Neural progenitor cell (in vitro differentiated cells): Measurements from ENCODE around the gene DSCAML1. TPM values are rescaled to one million over a fixed set of nuclear protein-coding genes. Genes with fewer than 3 reads are reported as not detected.

Experiments used
- DNase-seq: peaks from one replicate; pipeline ENCODE4 v3.0.0-alpha.2; 2016; ENCODE audit warnings: low spot score
- H2AFZ ChIP-seq: fragments of 200-600 bp; sonication (generic); replicated peaks from 2 replicates; pipeline ENCODE4 v1.6.1; 2016; ENCODE audit warnings: antibody characterized with exemption
- H3F3A ChIP-seq: fragments of 200-600 bp; sonication (generic); 2 replicates; pipeline ENCODE4 v1.6.1; 2016; ENCODE audit warnings: antibody characterized with exemption, low read depth
- H3K27ac ChIP-seq: fragments of 200-600 bp; sonication (generic); 2 replicates; pipeline ENCODE4 v1.5.1; 2016; ENCODE audit warnings: mild to moderate bottlenecking
- H3K27me3 ChIP-seq: fragments of 200-600 bp; sonication (generic); 2 replicates; pipeline ENCODE4 v1.6.1; 2016; ENCODE audit warnings: mild to moderate bottlenecking, moderate library complexity
- H3K36me3 ChIP-seq: fragments of 200-600 bp; sonication (generic); 2 replicates; pipeline ENCODE4 v1.5.1; 2016
- H3K4me1 ChIP-seq: fragments of 200-600 bp; sonication (generic); 2 replicates; pipeline ENCODE4 v1.6.1; 2016; ENCODE audit warnings: mixed run types
- H3K4me2 ChIP-seq: fragments of 200-600 bp; sonication (generic); 2 replicates; pipeline ENCODE4 v1.6.1; 2016
- H3K4me3 ChIP-seq: fragments of 200-600 bp; sonication (generic); 2 replicates; pipeline ENCODE4 v1.5.1; 2016
- H3K79me2 ChIP-seq: fragments of 200-600 bp; sonication (generic); 2 replicates; pipeline ENCODE4 v1.6.1; 2016; ENCODE audit warnings: low read depth
- H3K9ac ChIP-seq: fragments of 200-600 bp; sonication (generic); 2 replicates; pipeline ENCODE4 v1.6.1; 2016
- H3K9me3 ChIP-seq: fragments of 200-600 bp; sonication (generic); 2 replicates; pipeline ENCODE4 v1.5.1; 2016; ENCODE audit warnings: low read depth
- H4K20me1 ChIP-seq: fragments of 200-600 bp; sonication (generic); 2 replicates; pipeline ENCODE4 v1.6.1; 2016; ENCODE audit warnings: low read depth
- H3K27ac Mint-ChIP-seq: 3 replicates; pipeline ENCODE4 v1.8.0; 2021; ENCODE audit warnings: mixed read lengths
- H3K27me3 Mint-ChIP-seq: 2 replicates; pipeline ENCODE4 v1.8.0; 2022; ENCODE audit warnings: low read depth, mild to moderate bottlenecking, inconsistent platforms, moderate library complexity, mixed read lengths; ENCODE audit not compliant: insufficient read depth
- H3K36me3 Mint-ChIP-seq: 3 replicates; pipeline ENCODE4 v1.8.0; 2021; ENCODE audit warnings: mixed read lengths
- H3K4me1 Mint-ChIP-seq: 3 replicates; pipeline ENCODE4 v1.8.0; 2021; ENCODE audit warnings: mixed read lengths
- H3K4me3 Mint-ChIP-seq: 3 replicates; pipeline ENCODE4 v1.8.0; 2021; ENCODE audit warnings: mild to moderate bottlenecking, moderate library complexity, mixed read lengths
- H3K9me3 Mint-ChIP-seq: 3 replicates; pipeline ENCODE4 v1.8.0; 2020; ENCODE audit warnings: mixed read lengths
- EZH2 ChIP-seq: fragments of 200-600 bp; sonication (generic); IDR thresholded peaks from 2 replicates; pipeline ENCODE4 v1.6.1; 2017; ENCODE audit warnings: antibody characterized with exemption, mild to moderate bottlenecking, moderate library complexity
- EZH2phosphoT487 ChIP-seq: fragments of 200-600 bp; sonication (generic); IDR thresholded peaks from 2 replicates; pipeline ENCODE4 v1.6.1; 2017; ENCODE audit warnings: antibody characterized with exemption
- total RNA-seq: library from RNA; depleted of rRNA; stranded (reverse); fragments of >200 nt; gene quantifications from 2 replicates; pipeline ENCODE4 v1.2.3, GENCODE V29; 2015; ENCODE audit warnings: low replicate concordance
- TF ChIP-seq, protein P1 (sequence below): fragments of 200-600 bp; sonication (generic); IDR thresholded peaks from 2 replicates; pipeline ENCODE4 v1.5.1; 2017; ENCODE audit warnings: antibody characterized with exemption, mild to moderate bottlenecking

The DSCAML1 gene
- total RNA-seq, 1 donor from 2014 or later = 0.06 TPM

- H3K9me3 Mint-ChIP-seq = no peaks in the 10 kb centered on the region
These were observed 15.4 kb downstream of the DSCAML1 start for GRCh38 chr11:117781627-117782026.

DNA sequence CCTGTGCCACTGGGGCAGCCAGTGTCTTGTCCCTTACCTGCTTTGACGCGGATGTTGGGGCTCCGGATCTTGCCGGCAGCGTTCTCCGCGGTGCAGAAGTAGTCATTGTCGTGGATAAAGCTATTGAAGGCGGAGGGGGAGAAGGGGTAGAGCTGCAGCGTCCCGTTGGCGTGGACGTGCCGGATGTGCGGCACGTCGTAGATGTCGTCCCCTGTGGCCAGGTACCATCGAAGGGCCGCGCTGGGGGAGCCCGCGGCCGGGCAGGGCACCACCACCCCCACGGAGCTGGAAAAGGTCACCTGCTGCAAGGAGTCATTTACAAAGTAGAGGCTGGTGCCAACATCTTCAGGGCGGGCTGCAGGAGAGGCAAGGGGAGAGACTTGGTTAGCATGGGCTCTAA, 16.6 kb downstream of the DSCAML1 start:
- no peaks in the 10 kb centered on the region for H3K36me3 ChIP-seq
- no peak overlapping the region for H3K27ac ChIP-seq
- no peaks in the 10 kb centered on the region for H3K4me1 Mint-ChIP-seq
- peaks cover 4% of the 10 kb centered on the region for H3K4me1 ChIP-seq
- no peaks in the 10 kb centered on the region for H4K20me1 ChIP-seq
- H3K27ac Mint-ChIP-seq = no peak overlapping the region
- no peak overlapping the region for H2AFZ ChIP-seq
- H3K4me3 Mint-ChIP-seq = no peak overlapping the region
- H3K79me2 ChIP-seq = no peaks in the 10 kb centered on the region
- H3K4me2 ChIP-seq = no peak overlapping the region
- no peak overlapping the region for H3K4me3 ChIP-seq
- no peak overlapping the region for H3K9ac ChIP-seq
- no peaks in the 10 kb centered on the region for H3K9me3 Mint-ChIP-seq
- no peak for TF ChIP-seq EZH2phosphoT487
- no peaks in the 10 kb centered on the region for H3K36me3 Mint-ChIP-seq
- peaks cover 16% of the 10 kb centered on the region for H3K27me3 Mint-ChIP-seq
- H3F3A ChIP-seq = no peaks in the 10 kb centered on the region
- DNase-seq = no peak
- no peaks in the 10 kb centered on the region for H3K27me3 ChIP-seq
- H3K9me3 ChIP-seq = no peaks in the 10 kb centered on the region

More at GRCh38 chr11:117781627-117782026, 15.4 kb downstream of the DSCAML1 start:
- Mint-ChIP-seq H3K27ac (no peak overlapping the region), H3K36me3 (no peaks in the 10 kb centered on the region), H3K27me3 (peaks cover 21% of the 10 kb centered on the region), H3K4me3 (no peak overlapping the region), H3K4me1 (peaks cover 9% of the 10 kb centered on the region)
- H3K4me2 ChIP-seq = no peak overlapping the region
- no peak overlapping the region for H3K4me3 ChIP-seq
- H3K27me3 ChIP-seq = no peaks in the 10 kb centered on the region
- H3K9me3 ChIP-seq = no peaks in the 10 kb centered on the region
- no peaks in the 10 kb centered on the region for H4K20me1 ChIP-seq
- TF ChIP-seq, protein P1, sequence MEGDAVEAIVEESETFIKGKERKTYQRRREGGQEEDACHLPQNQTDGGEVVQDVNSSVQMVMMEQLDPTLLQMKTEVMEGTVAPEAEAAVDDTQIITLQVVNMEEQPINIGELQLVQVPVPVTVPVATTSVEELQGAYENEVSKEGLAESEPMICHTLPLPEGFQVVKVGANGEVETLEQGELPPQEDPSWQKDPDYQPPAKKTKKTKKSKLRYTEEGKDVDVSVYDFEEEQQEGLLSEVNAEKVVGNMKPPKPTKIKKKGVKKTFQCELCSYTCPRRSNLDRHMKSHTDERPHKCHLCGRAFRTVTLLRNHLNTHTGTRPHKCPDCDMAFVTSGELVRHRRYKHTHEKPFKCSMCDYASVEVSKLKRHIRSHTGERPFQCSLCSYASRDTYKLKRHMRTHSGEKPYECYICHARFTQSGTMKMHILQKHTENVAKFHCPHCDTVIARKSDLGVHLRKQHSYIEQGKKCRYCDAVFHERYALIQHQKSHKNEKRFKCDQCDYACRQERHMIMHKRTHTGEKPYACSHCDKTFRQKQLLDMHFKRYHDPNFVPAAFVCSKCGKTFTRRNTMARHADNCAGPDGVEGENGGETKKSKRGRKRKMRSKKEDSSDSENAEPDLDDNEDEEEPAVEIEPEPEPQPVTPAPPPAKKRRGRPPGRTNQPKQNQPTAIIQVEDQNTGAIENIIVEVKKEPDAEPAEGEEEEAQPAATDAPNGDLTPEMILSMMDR = no peak
- no peak for TF ChIP-seq EZH2phosphoT487
- no peak for TF ChIP-seq EZH2
- peaks cover 7% of the 10 kb centered on the region for H3K4me1 ChIP-seq
- H3K36me3 ChIP-seq = no peaks in the 10 kb centered on the region
- H3F3A ChIP-seq = no peaks in the 10 kb centered on the region
- H3K79me2 ChIP-seq = no peaks in the 10 kb centered on the region
- H3K9ac ChIP-seq = no peak overlapping the region
- DNase-seq = no peak
- H3K27ac ChIP-seq = no peak overlapping the region
- H2AFZ ChIP-seq = no peak overlapping the region

- no peaks in the 10 kb centered on the region for H4K20me1 ChIP-seq
- peaks cover 8% of the 10 kb centered on the region for H3K4me1 ChIP-seq
- DNase-seq = no peak
- no peaks in the 10 kb centered on the region for H3F3A ChIP-seq
- no peak overlapping the region for H3K4me3 ChIP-seq
- no peak overlapping the region for H3K9ac ChIP-seq
- no peaks in the 10 kb centered on the region for H3K27me3 ChIP-seq
- TF ChIP-seq EZH2phosphoT487 (no peak), EZH2 (no peak)
- TF ChIP-seq, protein P1 = no peak
- H3K36me3 Mint-ChIP-seq = no peaks in the 10 kb centered on the region
- no peaks in the 10 kb centered on the region for H3K79me2 ChIP-seq
- no peaks in the 10 kb centered on the region for H3K9me3 Mint-ChIP-seq
- peaks cover 14% of the 10 kb centered on the region for H3K27me3 Mint-ChIP-seq
- H3K27ac Mint-ChIP-seq = no peak overlapping the region
- peaks cover 7% of the 10 kb centered on the region for H3K4me1 Mint-ChIP-seq
- no peak overlapping the region for H3K4me3 Mint-ChIP-seq
- H3K4me2 ChIP-seq = no peak overlapping the region
- H3K9me3 ChIP-seq = no peaks in the 10 kb centered on the region
- H3K36me3 ChIP-seq = no peaks in the 10 kb centered on the region
- H3K27ac ChIP-seq = no peak overlapping the region
- H2AFZ ChIP-seq = no peak overlapping the region
These were observed 22.5 kb downstream of the DSCAML1 start for GRCh38 chr11:117774553-117774952.

- no peaks in the 10 kb centered on the region for H3F3A ChIP-seq
- TF ChIP-seq EZH2 = no peak
- no peak for TF ChIP-seq EZH2phosphoT487
- TF ChIP-seq, protein P1 = no peak
- no peaks in the 10 kb centered on the region for H3K27me3 ChIP-seq
- no peak for DNase-seq
- Mint-ChIP-seq H3K27ac (no peak overlapping the region), H3K36me3 (no peaks in the 10 kb centered on the region), H3K9me3 (no peaks in the 10 kb centered on the region), H3K4me1 (peaks cover 7% of the 10 kb centered on the region), H3K27me3 (peaks cover 10% of the 10 kb centered on the region), H3K4me3 (no peak overlapping the region)
- H3K4me1 ChIP-seq = peaks cover 8% of the 10 kb centered on the region
- no peak overlapping the region for H3K27ac ChIP-seq
- H4K20me1 ChIP-seq = no peaks in the 10 kb centered on the region
- no peaks in the 10 kb centered on the region for H3K79me2 ChIP-seq
- H3K9me3 ChIP-seq = no peaks in the 10 kb centered on the region
- no peaks in the 10 kb centered on the region for H3K36me3 ChIP-seq
- no peak overlapping the region for H3K4me2 ChIP-seq
- H3K4me3 ChIP-seq = no peak overlapping the region
- H2AFZ ChIP-seq = no peak overlapping the region
- H3K9ac ChIP-seq = no peak overlapping the region
These were observed 24.7 kb downstream of the DSCAML1 start for GRCh38 chr11:117772360-117772759.
